Heart right ventricle (tissue), 16 donors: Measurements from ENCODE around the gene LRRC46. TPM values are rescaled to one million over a fixed set of nuclear protein-coding genes. Genes with fewer than 3 reads are reported as not detected.

Experiments used
- ATAC-seq, 8 donors: fragments of 200-7000 bp; cut with Tn5 transposase; one replicate each; pipeline ENCODE4 v1.9.1; 2020; ENCODE audit warnings: mild to moderate bottlenecking in 8 of 8, moderate library complexity in 8 of 8, moderate number of reproducible peaks in 1 of 8
- DNase-seq, 2 donors: peaks; one replicate each; pipeline ENCODE4 v3.0.0-alpha.2; 2020
- H3K27ac ChIP-seq, 10 donors: fragments of 200-600 bp; sonication (generic) in 2 of 10; one replicate each; pipeline versions ENCODE4 v1.5.0 to v1.8.0; 2020 to 2022; ENCODE audit warnings: mild to moderate bottlenecking in 3 of 10
- H3K27me3 ChIP-seq, 7 donors: fragments of 200-600 bp; one replicate each; pipeline ENCODE4 v1.8.0; 2021 to 2022; ENCODE audit warnings: mild to moderate bottlenecking in 2 of 7
- H3K36me3 ChIP-seq, 9 donors: fragments of 200-600 bp; sonication (generic) in 1 of 9; one replicate each; pipeline versions ENCODE4 v1.5.0 to v1.8.0; 2020 to 2022; ENCODE audit warnings: mild to moderate bottlenecking in 2 of 9
- H3K4me1 ChIP-seq, 9 donors: fragments of 200-600 bp; sonication (generic) in 1 of 9; one replicate each; pipeline versions ENCODE4 v1.5.0 to v1.8.0; 2020 to 2022; ENCODE audit warnings: mild to moderate bottlenecking in 4 of 9
- H3K4me3 ChIP-seq, 10 donors: fragments of 200-600 bp; sonication (generic) in 2 of 10; one replicate each; pipeline versions ENCODE4 v1.5.0 to v1.8.0; 2020 to 2022; ENCODE audit warnings: mild to moderate bottlenecking in 7 of 10, moderate library complexity in 2 of 10
- H3K9me3 ChIP-seq, 11 donors: fragments of 200-600 bp in 10 of 11; sonication (generic) in 2 of 11; one replicate each; pipeline versions ENCODE4 v1.5.0 to v1.8.0; 2013 to 2022; ENCODE audit warnings: mild to moderate bottlenecking in 2 of 11, control low read depth in 1 of 11, moderate library complexity in 1 of 11
- CTCF ChIP-seq, 9 donors: fragments of 200-600 bp; sonication (generic) in 2 of 9; IDR thresholded peaks; one replicate each; pipeline versions ENCODE4 v1.5.0 to v1.8.0; 2021 to 2022; ENCODE audit warnings: antibody characterized with exemption in 9 of 9, mild to moderate bottlenecking in 5 of 9, moderate library complexity in 1 of 9
- WGBS, 2 donors: extraction: QIAGEN DNeasy Blood & Tissue Kit; methylation state at CpG; one replicate each; pipeline ENCODE4 v1.1.7; 2013; ENCODE audit warnings: inconsistent platforms in 1 of 2; 5-methylcytosine and 5-hydroxymethylcytosine counted together
- intact Hi-C, 10 donors: fragments of 100-400 bp; cut with DNase I; formaldehyde crosslinking; loops; one replicate each; pipeline versions ENCODE4 v1.11.1 to v1.14.2; 2022
- polyA plus RNA-seq, 2 donors: library from polyadenylated mRNA; stranded (reverse); fragments of 200-250 nt; gene quantifications; one replicate each; pipeline ENCODE4 v1.2.3, GENCODE V29; 2013
- total RNA-seq, 10 donors: library from RNA; stranded (reverse); fragmentation: NEBNext Ultra II Directional in 3 of 10; extraction: Animal tissue kit (Norgen Biotek cat#: 25700) in 3 of 10; gene quantifications; one replicate each; pipeline versions ENCODE4 v1.2.1 to v1.2.4, GENCODE V29; 2021 to 2023
- donor health status: Arrhythmogenic right ventricular cardiomyopathy.
- donor health status: ischemic (EF 13 %, LVEDD 7.1; RV severe dilation, severe dysfunction).
- donor health status: healthy with polysubstance abuse.
- donor health status: DM: no; HTN: yes; CAD: no.
- donor health status: DM: no; HTN: no; CAD: no.
- donor health status: ischemic (EF 25% LVEDD 6.9; RV normal size, moderate dysfunction).
- donor health status: ischemic (EF 25% LVEDD 5.7; RV mildly dilated, moderate dysfunction).
- donor health status: healthy.
- donor health status: DM: yes; HTN: yes; CAD: no.
- donor health status: Ischemic cardiomyopathy.
- donor health status: ischemic (EF 35%, LVEDD 5.7; RV mildly dilated, moderate dysfunction).
- donor health status: nonischemic (EF 11% LVEDD 7.7; RV severe dilation, severe dysfunction).
- donor health status: DM: yes; HTN: yes; CAD: no.
- donor health status: PGD.
- donor health status: ischemic (EF 29% LVEDD 5.4; RV normal size, mild dysfunction).
- donor health status: nonischemic (EF 23%, LVEDD 6.1; RV moderate dilation, normal function).

The LRRC46 gene
- total and polyA plus RNA-seq, 12 donors = 0.14 to 0.95 (median 0.34) TPM; not detected in 3

GRCh38 chr17:47821031-47821423 lies 10.4 kb upstream of the LRRC46 start:
- no peak for TF ChIP-seq CTCF (IDR thresholded peaks at IDR 0.05)
- Histone ChIP-seq H3K4me3 (peak overlapping the region; percentile 47 to 91 (median 66)), H3K9me3 (no peaks in the 10 kb centered on the region), H3K4me1 (peaks cover 5 to 24% (median 20%) of the 10 kb centered on the region in 9 donors), H3K27ac (peak overlapping the region in 9 of 10 donors; percentile 47 to 81 (median 66)), H3K36me3 (peaks cover 0 to 71% (median 28%) of the 10 kb centered on the region in 9 donors), H3K27me3 (no peaks in the 10 kb centered on the region)
- DNase-seq (no peak), ATAC-seq (peak in 2 of 8 donors; percentile 2 to 12)
- intact Hi-C loops = no loop called here
- 10% methylated on average over 4 of the region's 4 CpGs for WGBS, 2 donors

GRCh38 chr17:47821424-47822391 lies 9.8 kb upstream of the LRRC46 start, which contains the start of gene OSBPL7:
Gene OSBPL7, minus strand, starts transcription at chr17:47821794. Its CDS starts 1,516 bp downstream, at chr17:47820278.
- Histone ChIP-seq H3K27me3 (no peaks in the 10 kb centered on the region), H3K4me3 (peak within 1 kb of the TSS; percentile 47 to 91 (median 66)), H3K9me3 (no peaks in the 10 kb centered on the region), H3K4me1 (peaks cover 5 to 24% (median 20%) of the 10 kb centered on the region in 9 donors), H3K27ac (peak within 1 kb of the TSS in 9 of 10 donors; percentile 47 to 81 (median 66)), H3K36me3 (peaks cover 0 to 71% (median 34%) of the 10 kb centered on the region in 9 donors)
- 4% methylated on average over 21 of the region's 21 CpGs for WGBS, 2 donors
- intact Hi-C loops = no loop called here
- peak; percentile 68 to 82 for DNase-seq
- ATAC-seq = peak; percentile 87 to 97 (median 94)
- peak in 5 of 9 donors; percentile 27 to 56 (median 42) for TF ChIP-seq CTCF (IDR thresholded peaks at IDR 0.05)

- 89 to 92% methylated on average over 4 of the region's 4 CpGs for WGBS, 2 donors
- Histone ChIP-seq H3K27ac (no peak overlapping the region), H3K4me3 (no peak overlapping the region), H3K27me3 (no peaks in the 10 kb centered on the region), H3K9me3 (no peaks in the 10 kb centered on the region), H3K4me1 (peaks cover 5 to 24% (median 20%) of the 10 kb centered on the region in 9 donors), H3K36me3 (peaks cover 0 to 71% (median 37%) of the 10 kb centered on the region in 9 donors)
- intact Hi-C loops = no loop called here
- DNase-seq (no peak), ATAC-seq (no peak)
- no peak for TF ChIP-seq CTCF (IDR thresholded peaks at IDR 0.05)
Measured at GRCh38 chr17:47822785-47823184, 8.7 kb upstream of the LRRC46 start.

- ATAC-seq (no peak), DNase-seq (no peak)
- H3K27me3 ChIP-seq = no peaks in the 10 kb centered on the region
- WGBS, 2 donors = 94 to 96% methylated on average over 4 of the region's 4 CpGs
- intact Hi-C loops = no loop called here
- peaks cover 0 to 71% (median 41%) of the 10 kb centered on the region in 9 donors for H3K36me3 ChIP-seq
- no peak overlapping the region for H3K4me3 ChIP-seq
- H3K9me3 ChIP-seq = no peaks in the 10 kb centered on the region
- TF ChIP-seq CTCF (IDR thresholded peaks at IDR 0.05) = no peak
- no peak overlapping the region for H3K27ac ChIP-seq
- H3K4me1 ChIP-seq = peaks cover 5 to 24% (median 20%) of the 10 kb centered on the region in 9 donors
Measured at GRCh38 chr17:47823519-47823918, 8.0 kb upstream of the LRRC46 start.
